ENCODE results near the gene PPP1R15A. TPM values are rescaled to one million over a fixed set of nuclear protein-coding genes. Genes with fewer than 3 reads are reported as not detected.
"Not testable (repeated sequence)": the region's sequence is repeated elsewhere in the genome, so short reads cannot be mapped to it uniquely, and the experiment has no call there.

The PPP1R15A gene
- total RNA-seq, 2 donors from 2014 or later = 954 to 1,165 TPM

DNA sequence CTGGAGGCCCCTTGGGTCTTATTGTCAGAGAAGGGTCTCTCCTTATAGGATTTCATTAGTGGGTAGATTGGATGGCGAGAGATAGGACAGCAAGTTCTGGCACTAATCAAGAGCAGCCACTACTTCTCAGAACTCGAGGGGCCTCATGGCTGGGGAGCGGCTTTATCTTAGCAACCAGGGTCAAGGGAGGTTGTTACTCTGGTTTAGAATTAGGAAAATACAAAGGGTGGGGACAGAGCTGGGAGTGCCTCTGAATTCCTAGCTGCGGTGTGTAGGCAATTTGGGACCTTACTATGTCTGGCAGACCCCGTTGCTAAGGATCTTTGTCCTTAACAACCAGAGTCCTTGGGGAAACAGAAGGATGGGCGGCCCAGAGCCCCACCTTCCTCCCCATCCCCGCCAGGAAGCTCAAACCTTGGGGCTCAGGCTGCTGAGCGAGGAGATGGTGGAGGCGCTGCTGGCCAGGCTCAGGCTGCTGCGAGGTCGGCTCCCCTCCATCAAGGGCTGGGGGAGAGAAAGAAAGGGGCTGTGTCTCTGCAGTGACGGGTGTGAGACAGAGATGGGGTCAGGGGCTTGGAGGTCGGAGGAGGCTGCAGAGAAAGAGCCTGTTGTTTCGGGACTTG, 5.0 kb upstream of the PPP1R15A start:
- no peak overlapping the region for H3K4me3 Mint-ChIP-seq
- H3K27me3 Mint-ChIP-seq = peaks cover 21% of the 10 kb centered on the region
- no peak overlapping the region for H3K27ac Mint-ChIP-seq
- DNase-seq (no peak), ATAC-seq (no peak)
- H3K36me3 Mint-ChIP-seq (ENCODE audit: low read depth) = peaks cover 6% of the 10 kb centered on the region
- H3K9me3 ChIP-seq (ENCODE audit: control insufficient read depth, low read length, poor library complexity, severe bottlenecking) = no peaks in the 10 kb centered on the region
- H3K4me1 Mint-ChIP-seq = peaks cover 8% of the 10 kb centered on the region

- no peaks in the 10 kb centered on the region for H3K9me3 ChIP-seq (ENCODE audit: control insufficient read depth, low read length, poor library complexity, severe bottlenecking)
- H3K27me3 Mint-ChIP-seq = peaks cover 21% of the 10 kb centered on the region
- no peak for DNase-seq
- no peak for ATAC-seq
- peak overlapping the region; percentile 57 for H3K27ac Mint-ChIP-seq
- peaks cover 11% of the 10 kb centered on the region for H3K4me1 Mint-ChIP-seq
- peaks cover 9% of the 10 kb centered on the region for H3K36me3 Mint-ChIP-seq (ENCODE audit: low read depth)
- H3K4me3 Mint-ChIP-seq = no peak overlapping the region
These were observed 4.5 kb upstream of the PPP1R15A start for GRCh38 chr19:48867746-48868113.

DNA sequence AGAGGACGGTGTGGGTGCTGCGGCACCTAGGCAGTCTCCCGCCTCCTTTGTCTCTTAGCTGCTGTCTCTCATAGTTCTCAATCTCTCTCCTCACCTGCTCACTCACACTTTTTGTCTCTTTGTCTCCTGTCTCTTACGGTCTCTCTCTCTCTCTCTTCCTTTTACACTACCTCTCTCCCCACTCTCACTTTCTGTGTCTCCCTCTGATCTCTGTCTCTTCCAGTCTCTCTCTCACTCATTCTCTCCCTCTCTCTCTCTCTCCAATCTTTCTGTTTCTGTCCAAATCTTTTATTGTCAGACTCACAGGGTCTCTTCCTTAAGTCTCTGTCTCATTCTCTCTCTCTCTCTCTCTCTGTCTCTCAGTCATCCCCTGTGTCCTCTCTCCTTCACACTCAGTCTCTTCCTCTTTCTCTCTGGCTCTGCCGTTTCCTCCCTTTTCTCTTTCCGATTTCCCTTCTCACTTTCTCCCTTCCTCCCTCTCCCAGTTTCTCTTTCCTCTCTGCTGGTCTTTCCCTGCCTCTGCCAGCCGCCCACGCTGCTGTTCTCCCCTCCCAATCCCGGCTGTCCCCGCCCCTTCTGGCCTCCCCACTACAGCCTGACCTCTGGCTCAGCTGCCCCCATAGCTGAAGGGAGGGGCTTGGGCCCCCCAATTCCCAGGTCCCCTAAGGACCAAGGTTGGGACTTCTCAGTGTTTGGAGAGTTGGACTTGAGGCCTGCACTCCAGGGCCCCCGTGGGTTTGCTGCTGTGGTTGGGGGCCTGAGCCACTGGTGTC, 3.9 kb upstream of the PPP1R15A start, which contains the start of gene PLEKHA4:
PLEKHA4 (minus strand) TSS at position 504 of the 773 bp plus-strand sequence. CDS start 997 bp downstream, outside the sequence.
- Mint-ChIP-seq H3K27me3 (peaks cover 21% of the 10 kb centered on the region), H3K36me3 (ENCODE audit: low read depth) (peaks cover 14% of the 10 kb centered on the region), H3K4me1 (peaks cover 17% of the 10 kb centered on the region), H3K27ac (peak within 1 kb of the TSS; percentile 57), H3K4me3 (no peak within 1 kb of the TSS)
- ATAC-seq (no peak), DNase-seq (no peak)
- no peaks in the 10 kb centered on the region for H3K9me3 ChIP-seq (ENCODE audit: control insufficient read depth, low read length, poor library complexity, severe bottlenecking)

- ATAC-seq = no peak
- no peak for DNase-seq
- Mint-ChIP-seq H3K36me3 (ENCODE audit: low read depth) (peaks cover 26% of the 10 kb centered on the region), H3K4me3 (no peak overlapping the region), H3K4me1 (peaks cover 31% of the 10 kb centered on the region), H3K27me3 (peaks cover 21% of the 10 kb centered on the region), H3K27ac (no peak overlapping the region)
- H3K9me3 ChIP-seq (ENCODE audit: control insufficient read depth, low read length, poor library complexity, severe bottlenecking) = no peaks in the 10 kb centered on the region
These were observed 2.2 kb upstream of the PPP1R15A start for GRCh38 chr19:48870048-48870447.

- not testable (repeated sequence) for H3K9me3 ChIP-seq (ENCODE audit: control insufficient read depth, low read length, poor library complexity, severe bottlenecking); ATAC-seq; DNase-seq
- H3K4me3 Mint-ChIP-seq = peak overlapping the region; percentile 95
- peak overlapping the region; percentile 99 for H3K27ac Mint-ChIP-seq
- H3K36me3 Mint-ChIP-seq (ENCODE audit: low read depth) = peaks cover 31% of the 10 kb centered on the region
- peaks cover 16% of the 10 kb centered on the region for H3K27me3 Mint-ChIP-seq
- peaks cover 46% of the 10 kb centered on the region for H3K4me1 Mint-ChIP-seq
These were observed 595 bp upstream of the PPP1R15A start for GRCh38 chr19:48871471-48872181.

DNA sequence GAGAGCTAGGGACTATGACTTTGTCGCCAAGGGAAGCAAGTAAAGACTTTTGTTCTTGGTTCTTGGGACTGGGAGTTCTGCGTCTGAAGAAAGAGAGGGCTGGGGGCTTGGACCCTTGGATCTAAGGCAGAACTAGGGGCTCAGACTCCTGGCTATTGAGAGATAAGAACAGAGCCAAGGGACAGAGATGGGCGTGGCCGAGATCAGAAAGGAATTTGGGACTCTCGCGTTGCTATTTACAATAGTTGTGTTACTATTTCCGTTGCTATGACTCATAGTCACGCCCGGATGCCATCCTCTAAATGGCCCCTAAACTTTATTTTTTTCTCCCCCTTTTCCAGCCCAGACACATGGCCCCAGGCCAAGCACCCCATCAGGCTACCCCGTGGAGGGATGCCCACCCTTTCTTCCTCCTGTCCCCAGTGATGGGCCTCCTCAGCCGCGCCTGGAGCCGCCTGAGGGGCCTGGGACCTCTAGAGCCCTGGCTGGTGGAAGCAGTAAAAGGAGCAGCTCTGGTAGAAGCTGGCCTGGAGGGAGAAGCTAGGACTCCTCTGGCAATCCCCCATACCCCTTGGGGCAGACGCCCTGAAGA, 759 bp downstream of the PPP1R15A start:
- ATAC-seq = peak; percentile 38
- Mint-ChIP-seq H3K36me3 (ENCODE audit: low read depth) (peaks cover 31% of the 10 kb centered on the region), H3K4me1 (peaks cover 53% of the 10 kb centered on the region), H3K4me3 (peak overlapping the region; percentile 95), H3K27me3 (peaks cover 5% of the 10 kb centered on the region), H3K27ac (peak overlapping the region; percentile 99)
- H3K9me3 ChIP-seq (ENCODE audit: control insufficient read depth, low read length, poor library complexity, severe bottlenecking) = no peaks in the 10 kb centered on the region
- peak; percentile 39 to 70 (median 63) for DNase-seq

DNA sequence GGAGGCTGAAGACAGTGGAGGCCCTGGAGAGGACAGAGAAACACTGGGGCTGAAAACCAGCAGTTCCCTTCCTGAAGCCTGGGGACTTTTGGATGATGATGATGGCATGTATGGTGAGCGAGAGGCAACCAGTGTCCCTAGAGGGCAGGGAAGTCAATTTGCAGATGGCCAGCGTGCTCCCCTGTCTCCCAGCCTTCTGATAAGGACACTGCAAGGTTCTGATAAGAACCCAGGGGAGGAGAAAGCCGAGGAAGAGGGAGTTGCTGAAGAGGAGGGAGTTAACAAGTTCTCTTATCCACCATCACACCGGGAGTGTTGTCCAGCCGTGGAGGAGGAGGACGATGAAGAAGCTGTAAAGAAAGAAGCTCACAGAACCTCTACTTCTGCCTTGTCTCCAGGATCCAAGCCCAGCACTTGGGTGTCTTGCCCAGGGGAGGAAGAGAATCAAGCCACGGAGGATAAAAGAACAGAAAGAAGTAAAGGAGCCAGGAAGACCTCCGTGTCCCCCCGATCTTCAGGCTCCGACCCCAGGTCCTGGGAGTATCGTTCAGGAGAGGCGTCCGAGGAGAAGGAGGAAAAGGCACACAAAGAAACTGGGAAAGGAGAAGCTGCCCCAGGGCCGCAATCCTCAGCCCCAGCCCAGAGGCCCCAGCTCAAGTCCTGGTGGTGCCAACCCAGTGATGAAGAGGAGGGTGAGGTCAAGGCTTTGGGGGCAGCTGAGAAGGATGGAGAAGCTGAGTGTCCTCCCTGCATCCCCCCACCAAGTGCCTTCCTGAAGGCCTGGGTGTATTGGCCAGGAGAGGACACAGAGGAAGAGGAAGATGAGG, 1.5 kb downstream of the PPP1R15A start:
- Mint-ChIP-seq H3K36me3 (ENCODE audit: low read depth) (peaks cover 27% of the 10 kb centered on the region), H3K27ac (peak overlapping the region; percentile 99), H3K4me3 (peak overlapping the region; percentile 95), H3K27me3 (no peaks in the 10 kb centered on the region), H3K4me1 (peaks cover 54% of the 10 kb centered on the region)
- DNase-seq = no peak
- ATAC-seq = no peak
- no peaks in the 10 kb centered on the region for H3K9me3 ChIP-seq (ENCODE audit: control insufficient read depth, low read length, poor library complexity, severe bottlenecking)

- H3K4me3 Mint-ChIP-seq = peak overlapping the region; percentile 95
- H3K27ac Mint-ChIP-seq = peak overlapping the region; percentile 99
- peaks cover 56% of the 10 kb centered on the region for H3K4me1 Mint-ChIP-seq
- H3K9me3 ChIP-seq (ENCODE audit: control insufficient read depth, low read length, poor library complexity, severe bottlenecking) = no peaks in the 10 kb centered on the region
- no peaks in the 10 kb centered on the region for H3K27me3 Mint-ChIP-seq
- ATAC-seq (peak; percentile 14), DNase-seq (peak in 2 of 3 donors; percentile 36 to 48)
- H3K36me3 Mint-ChIP-seq (ENCODE audit: low read depth) = peaks cover 27% of the 10 kb centered on the region
These were observed 2.3 kb downstream of the PPP1R15A start for GRCh38 chr19:48874303-48875135.

DNA sequence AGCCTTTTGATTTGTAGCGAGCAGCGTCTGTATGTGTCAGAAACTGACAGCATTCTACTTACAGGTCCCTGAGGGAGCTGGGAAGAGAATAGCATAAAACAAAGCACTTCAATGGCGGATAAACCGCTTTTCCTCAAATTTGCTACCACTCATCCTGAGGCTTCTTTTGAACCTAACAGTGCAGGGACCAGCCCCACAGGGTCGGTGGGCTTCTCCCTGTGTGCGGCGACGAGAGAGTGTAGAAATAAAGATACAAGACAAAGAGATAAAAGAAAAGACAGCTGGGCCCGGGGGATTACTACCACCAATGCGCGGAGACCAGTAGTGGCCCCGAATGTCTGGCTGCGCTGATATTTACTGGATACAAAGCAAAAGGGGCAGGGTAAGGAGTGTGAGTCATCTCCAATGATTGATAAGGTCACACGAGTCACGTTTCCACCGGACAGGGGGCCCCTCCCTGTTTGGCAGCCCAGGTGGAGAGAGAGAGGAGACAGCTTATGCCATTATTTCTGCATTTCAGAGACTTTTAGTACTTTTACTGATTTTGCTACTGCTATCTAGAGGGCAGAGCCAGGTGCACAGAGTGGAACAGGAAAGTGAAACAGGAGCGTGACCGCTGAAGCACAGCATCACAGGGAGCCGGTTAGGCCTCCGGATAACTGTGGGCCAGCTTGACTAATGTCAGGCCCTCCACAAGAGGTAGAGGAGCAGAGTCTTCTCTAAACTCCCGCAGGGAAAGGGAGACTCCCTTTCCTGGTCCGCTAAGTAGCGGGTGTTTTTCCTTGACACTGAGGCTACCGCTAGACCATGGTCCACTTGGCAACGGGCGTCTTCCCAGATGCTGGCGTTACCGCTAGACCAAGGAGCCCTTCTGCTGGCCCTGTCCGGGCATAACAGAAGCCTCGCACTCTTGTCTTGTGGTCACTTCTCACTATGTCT, 4.1 kb downstream of the PPP1R15A start:
- peaks cover 27% of the 10 kb centered on the region for H3K36me3 Mint-ChIP-seq (ENCODE audit: low read depth)
- H3K9me3 ChIP-seq (ENCODE audit: control insufficient read depth, low read length, poor library complexity, severe bottlenecking); H3K27me3 Mint-ChIP-seq; ATAC-seq: not testable (repeated sequence)
- peaks cover 56% of the 10 kb centered on the region for H3K4me1 Mint-ChIP-seq
- peak in 1 of 3 donors; percentile 39 for DNase-seq
- H3K27ac Mint-ChIP-seq = peak overlapping the region; percentile 99
- H3K4me3 Mint-ChIP-seq = peak overlapping the region; percentile 95

DNA sequence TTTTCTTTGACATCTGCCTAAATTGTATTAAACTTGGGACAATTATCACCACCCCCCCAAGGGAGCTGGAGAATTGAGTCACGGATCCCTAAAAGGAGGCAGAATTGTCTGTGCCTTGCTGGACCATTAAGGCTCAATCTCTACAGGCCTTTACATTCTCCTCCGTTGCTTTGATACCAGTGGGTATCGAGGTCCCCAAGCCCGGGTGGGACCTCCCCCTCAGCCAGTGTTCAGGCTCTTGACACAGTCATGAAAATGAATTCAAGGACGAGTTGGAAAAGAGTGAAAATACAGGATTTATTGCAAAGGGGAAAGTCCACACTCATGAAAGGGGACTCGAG, 5.6 kb downstream of the PPP1R15A start:
- ATAC-seq (no peak), DNase-seq (no peak)
- Mint-ChIP-seq H3K4me3 (peak overlapping the region; percentile 70), H3K27me3 (no peaks in the 10 kb centered on the region), H3K36me3 (ENCODE audit: low read depth) (peaks cover 22% of the 10 kb centered on the region), H3K4me1 (peaks cover 52% of the 10 kb centered on the region), H3K27ac (peak overlapping the region; percentile 99)
- no peaks in the 10 kb centered on the region for H3K9me3 ChIP-seq (ENCODE audit: control insufficient read depth, low read length, poor library complexity, severe bottlenecking)
